ENCODE measurements around the gene HMCN1.

- TF ChIP-seq CTCF (conservative IDR thresholded peaks at IDR 0.05; ENCODE audit: low read depth in 2 of 2) (no peak), REST (IDR thresholded peaks at IDR 0.05; ENCODE audit: unreplicated experiment) (no peak), EZH2 (IDR thresholded peaks at IDR 0.05; ENCODE audit: low read depth, unreplicated experiment) (no peak), ZNF462 (CRISPR knock-in tag; IDR thresholded peaks at IDR 0.05) (no peak), POLR2AphosphoS5 (IDR thresholded peaks at IDR 0.05; ENCODE audit: low read depth) (no peak), NANOG (IDR thresholded peaks at IDR 0.05; ENCODE audit: borderline replicate concordance) (no peak), JUNB (IDR thresholded peaks at IDR 0.05; ENCODE audit: unreplicated experiment) (no peak), EZH2phosphoT487 (IDR thresholded peaks at IDR 0.05; ENCODE audit: unreplicated experiment) (no peak), STAT1 (IDR thresholded peaks at IDR 0.05; ENCODE audit: unreplicated experiment) (no peak)
These were observed 453.9 kb downstream of the HMCN1 start for GRCh38 chr1:186188004-186188539.
